ENCODE measurements around the gene TBL1XR1.
"Not testable (repeated sequence)": the region's sequence is repeated elsewhere in the genome, so short reads cannot be mapped to it uniquely, and the experiment has no call there.

GRCh38 chr3:177193275-177193674, 4.0 kb downstream of the TBL1XR1 start:
- TF ChIP-seq, protein P1, sequence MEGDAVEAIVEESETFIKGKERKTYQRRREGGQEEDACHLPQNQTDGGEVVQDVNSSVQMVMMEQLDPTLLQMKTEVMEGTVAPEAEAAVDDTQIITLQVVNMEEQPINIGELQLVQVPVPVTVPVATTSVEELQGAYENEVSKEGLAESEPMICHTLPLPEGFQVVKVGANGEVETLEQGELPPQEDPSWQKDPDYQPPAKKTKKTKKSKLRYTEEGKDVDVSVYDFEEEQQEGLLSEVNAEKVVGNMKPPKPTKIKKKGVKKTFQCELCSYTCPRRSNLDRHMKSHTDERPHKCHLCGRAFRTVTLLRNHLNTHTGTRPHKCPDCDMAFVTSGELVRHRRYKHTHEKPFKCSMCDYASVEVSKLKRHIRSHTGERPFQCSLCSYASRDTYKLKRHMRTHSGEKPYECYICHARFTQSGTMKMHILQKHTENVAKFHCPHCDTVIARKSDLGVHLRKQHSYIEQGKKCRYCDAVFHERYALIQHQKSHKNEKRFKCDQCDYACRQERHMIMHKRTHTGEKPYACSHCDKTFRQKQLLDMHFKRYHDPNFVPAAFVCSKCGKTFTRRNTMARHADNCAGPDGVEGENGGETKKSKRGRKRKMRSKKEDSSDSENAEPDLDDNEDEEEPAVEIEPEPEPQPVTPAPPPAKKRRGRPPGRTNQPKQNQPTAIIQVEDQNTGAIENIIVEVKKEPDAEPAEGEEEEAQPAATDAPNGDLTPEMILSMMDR (conservative IDR thresholded peaks at IDR 0.05; ENCODE audit: low read depth, low read length), result not testable (repeated sequence)
- not testable (repeated sequence) for TF ChIP-seq ELK1 (IDR thresholded peaks at IDR 0.05; ENCODE audit: borderline replicate concordance, low read depth, low read length); POLR2A (IDR thresholded peaks at IDR 0.05; ENCODE audit: low read depth, low read length); MAFK (IDR thresholded peaks at IDR 0.05; ENCODE audit: low read depth, low read length)
- TF ChIP-seq, protein P2, sequence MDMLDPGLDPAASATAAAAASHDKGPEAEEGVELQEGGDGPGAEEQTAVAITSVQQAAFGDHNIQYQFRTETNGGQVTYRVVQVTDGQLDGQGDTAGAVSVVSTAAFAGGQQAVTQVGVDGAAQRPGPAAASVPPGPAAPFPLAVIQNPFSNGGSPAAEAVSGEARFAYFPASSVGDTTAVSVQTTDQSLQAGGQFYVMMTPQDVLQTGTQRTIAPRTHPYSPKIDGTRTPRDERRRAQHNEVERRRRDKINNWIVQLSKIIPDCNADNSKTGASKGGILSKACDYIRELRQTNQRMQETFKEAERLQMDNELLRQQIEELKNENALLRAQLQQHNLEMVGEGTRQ (IDR thresholded peaks at IDR 0.05; ENCODE audit: low read depth, low read length), result not testable (repeated sequence)

Data from IMR-90 (cell line).